ENCODE measurements around the gene BCL7A.

- TF ChIP-seq CTCF (IDR thresholded peaks at IDR 0.05; ENCODE audit: low read depth, low read length, missing input control) (no peak), MAX (IDR thresholded peaks at IDR 0.05) (no peak), GABPA (IDR thresholded peaks at IDR 0.05 in 1 of 2, conservative IDR thresholded peaks at IDR 0.05 in 1 of 2) (no peak), HNF4A (conservative IDR thresholded peaks at IDR 0.05) (no peak), RAD21 (IDR thresholded peaks at IDR 0.05) (no peak), ATF3 (IDR thresholded peaks at IDR 0.05) (no peak), SP1 (IDR thresholded peaks at IDR 0.05) (no peak), JUND (IDR thresholded peaks at IDR 0.05) (no peak), REST (IDR thresholded peaks at IDR 0.05) (no peak), YY1 (IDR thresholded peaks at IDR 0.05) (no peak), FOXA1 (IDR thresholded peaks at IDR 0.05) (no peak), TAF1 (conservative IDR thresholded peaks at IDR 0.05) (no peak), FOXA2 (IDR thresholded peaks at IDR 0.05) (no peak)
Observed at GRCh38 chr12:121982950-121983349, 38.7 kb upstream of the BCL7A start.
